Measurements from ENCODE around the gene CKS2. TPM values are rescaled to one million over a fixed set of nuclear protein-coding genes. Genes with fewer than 3 reads are reported as not detected.
A peak's percentile ranks its signal among the peaks of the same experiment; 100 is the strongest.

CKS2 gene
- total RNA-seq, 1 donor from 2014 or later: 69.9 TPM

DNA sequence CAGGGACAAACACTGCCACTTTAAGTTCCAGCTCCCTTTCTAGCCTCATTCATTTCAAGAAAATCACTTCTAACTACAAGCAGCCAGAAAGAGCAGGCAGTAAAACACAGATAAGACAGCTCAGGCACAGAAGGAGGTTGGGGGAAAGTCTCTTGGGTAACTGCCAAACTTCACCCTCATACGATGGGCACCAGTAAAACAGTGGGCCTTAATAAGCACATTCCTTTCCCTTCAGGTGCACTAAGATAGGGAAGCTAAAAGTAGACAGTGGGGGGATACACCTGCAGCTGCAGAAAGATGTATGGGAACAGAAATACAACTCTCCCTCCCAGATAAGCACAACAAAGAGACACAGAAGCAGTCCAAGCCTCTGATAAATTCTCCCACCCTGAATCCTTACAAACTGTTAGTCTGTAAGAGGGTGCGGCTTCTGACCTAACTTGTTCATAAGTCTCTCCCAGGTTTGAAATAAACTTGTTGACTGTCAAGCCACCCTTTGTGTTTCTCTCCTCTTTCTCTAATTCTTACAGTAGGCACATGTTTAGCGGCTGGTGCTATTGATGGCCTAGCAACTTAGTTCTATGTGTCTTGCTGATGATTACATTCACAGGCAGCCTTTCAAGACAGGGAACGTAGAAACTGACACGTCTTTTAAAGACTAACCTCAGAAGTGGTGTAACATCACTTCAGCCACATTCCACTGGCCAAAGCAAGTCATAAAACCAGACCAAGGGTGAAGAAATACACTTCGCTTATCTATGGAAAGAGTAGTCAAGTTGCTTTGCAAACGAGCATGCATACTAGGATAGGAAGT lies 6.8 kb upstream of the CKS2 start:
- no peak for DNase-seq (ENCODE audit: low read depth)
- Mint-ChIP-seq H3K4me1 (ENCODE audit: low read depth, unreplicated experiment) (peaks cover 11% of the 10 kb centered on the region), H3K27ac (ENCODE audit: unreplicated experiment) (peak overlapping the region; percentile 38), H3K9me3 (ENCODE audit: unreplicated experiment) (no peaks in the 10 kb centered on the region), H3K4me3 (ENCODE audit: unreplicated experiment) (peak overlapping the region; percentile 17), H3K27me3 (ENCODE audit: low read depth, unreplicated experiment) (no peaks in the 10 kb centered on the region), H3K36me3 (ENCODE audit: low read depth, unreplicated experiment) (no peaks in the 10 kb centered on the region)
- H3K4me2 ChIP-seq (ENCODE audit: low read length): no peak overlapping the region
- TF ChIP-seq CTCF (IDR thresholded peaks at IDR 0.05; ENCODE audit: insufficient read depth, low read depth, low read length): no peak
- TF ChIP-seq EZH2 (IDR thresholded peaks at IDR 0.05; ENCODE audit: insufficient read depth, low read length): no peak
- H3K79me2 ChIP-seq (ENCODE audit: insufficient read depth, low read length): no peaks in the 10 kb centered on the region
- H3K27me3 ChIP-seq (ENCODE audit: insufficient read depth, low read length): no peaks in the 10 kb centered on the region
- no peaks in the 10 kb centered on the region for H3K36me3 ChIP-seq (ENCODE audit: insufficient read depth, low read length)
- no peak overlapping the region for H3K27ac ChIP-seq (ENCODE audit: low read depth, low read length)
- H3K9ac ChIP-seq (ENCODE audit: low read length): no peak overlapping the region
- H4K20me1 ChIP-seq (ENCODE audit: insufficient read depth, low read length): no peaks in the 10 kb centered on the region
- no peak overlapping the region for H2AFZ ChIP-seq (ENCODE audit: low read depth, low read length)
- no peaks in the 10 kb centered on the region for H3K9me3 ChIP-seq (ENCODE audit: insufficient read depth, low read depth, low read length)
- no peak for FAIRE-seq
- H3K4me3 ChIP-seq (ENCODE audit: insufficient read depth, low read depth, low read length): no peak overlapping the region
- H3K4me1 ChIP-seq (ENCODE audit: insufficient read depth, low read length): no peaks in the 10 kb centered on the region

GRCh38 chr9:89304834-89305188 lies 6.2 kb upstream of the CKS2 start:
- Histone ChIP-seq H3K27ac (ENCODE audit: low read depth, low read length) (no peak overlapping the region), H3K79me2 (ENCODE audit: insufficient read depth, low read length) (peaks cover 2% of the 10 kb centered on the region), H3K9ac (ENCODE audit: low read length) (no peak overlapping the region), H3K4me3 (ENCODE audit: insufficient read depth, low read depth, low read length) (no peak overlapping the region), H3K9me3 (ENCODE audit: insufficient read depth, low read depth, low read length) (no peaks in the 10 kb centered on the region), H3K27me3 (ENCODE audit: insufficient read depth, low read length) (no peaks in the 10 kb centered on the region), H3K4me2 (ENCODE audit: low read length) (no peak overlapping the region), H2AFZ (ENCODE audit: low read depth, low read length) (no peak overlapping the region), H4K20me1 (ENCODE audit: insufficient read depth, low read length) (no peaks in the 10 kb centered on the region), H3K36me3 (ENCODE audit: insufficient read depth, low read length) (no peaks in the 10 kb centered on the region), H3K4me1 (ENCODE audit: insufficient read depth, low read length) (peaks cover 3% of the 10 kb centered on the region)
- Mint-ChIP-seq H3K4me3 (ENCODE audit: unreplicated experiment) (no peak overlapping the region), H3K27ac (ENCODE audit: unreplicated experiment) (no peak overlapping the region), H3K36me3 (ENCODE audit: low read depth, unreplicated experiment) (no peaks in the 10 kb centered on the region), H3K9me3 (ENCODE audit: unreplicated experiment) (no peaks in the 10 kb centered on the region), H3K4me1 (ENCODE audit: low read depth, unreplicated experiment) (peaks cover 12% of the 10 kb centered on the region), H3K27me3 (ENCODE audit: low read depth, unreplicated experiment) (no peaks in the 10 kb centered on the region)
- TF ChIP-seq CTCF (IDR thresholded peaks at IDR 0.05; ENCODE audit: insufficient read depth, low read depth, low read length) (no peak), EZH2 (IDR thresholded peaks at IDR 0.05; ENCODE audit: insufficient read depth, low read length) (no peak)
- DNase-seq (ENCODE audit: low read depth) (no peak), FAIRE-seq (no peak)

DNA sequence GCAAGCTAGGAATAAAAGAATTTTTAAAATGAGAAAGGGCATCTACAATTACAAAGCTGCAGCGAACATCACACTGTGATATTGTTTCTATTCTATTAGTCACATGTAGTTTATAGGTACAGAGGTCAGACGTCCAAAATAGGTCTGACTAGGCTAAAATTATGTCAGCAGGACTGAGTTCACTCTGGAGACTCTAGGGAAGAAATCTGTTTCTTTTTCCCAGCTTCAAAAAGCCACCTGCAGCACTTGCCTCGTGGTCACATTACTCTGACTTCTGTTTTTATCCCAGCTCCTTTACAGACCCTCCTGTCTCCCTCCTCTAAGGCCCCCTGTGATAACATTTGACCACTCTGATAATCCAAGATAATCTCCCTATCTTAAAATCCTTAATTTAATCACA lies 5.1 kb upstream of the CKS2 start:
- no peaks in the 10 kb centered on the region for H3K9me3 ChIP-seq (ENCODE audit: insufficient read depth, low read depth, low read length)
- Mint-ChIP-seq H3K9me3 (ENCODE audit: unreplicated experiment) (no peaks in the 10 kb centered on the region), H3K4me3 (ENCODE audit: unreplicated experiment) (no peak overlapping the region), H3K27me3 (ENCODE audit: low read depth, unreplicated experiment) (no peaks in the 10 kb centered on the region), H3K36me3 (ENCODE audit: low read depth, unreplicated experiment) (no peaks in the 10 kb centered on the region), H3K4me1 (ENCODE audit: low read depth, unreplicated experiment) (peaks cover 16% of the 10 kb centered on the region), H3K27ac (ENCODE audit: unreplicated experiment) (no peak overlapping the region)
- H3K79me2 ChIP-seq (ENCODE audit: insufficient read depth, low read length): peaks cover 7% of the 10 kb centered on the region
- no peak for TF ChIP-seq CTCF (IDR thresholded peaks at IDR 0.05; ENCODE audit: insufficient read depth, low read depth, low read length)
- TF ChIP-seq EZH2 (IDR thresholded peaks at IDR 0.05; ENCODE audit: insufficient read depth, low read length): no peak
- DNase-seq (ENCODE audit: low read depth) (no peak), FAIRE-seq (no peak)
- no peak overlapping the region for H3K4me2 ChIP-seq (ENCODE audit: low read length)
- H3K27me3 ChIP-seq (ENCODE audit: insufficient read depth, low read length): no peaks in the 10 kb centered on the region
- no peak overlapping the region for H3K9ac ChIP-seq (ENCODE audit: low read length)
- peaks cover 7% of the 10 kb centered on the region for H3K4me1 ChIP-seq (ENCODE audit: insufficient read depth, low read length)
- H3K27ac ChIP-seq (ENCODE audit: low read depth, low read length): no peak overlapping the region
- H2AFZ ChIP-seq (ENCODE audit: low read depth, low read length): no peak overlapping the region
- H4K20me1 ChIP-seq (ENCODE audit: insufficient read depth, low read length): no peaks in the 10 kb centered on the region
- H3K36me3 ChIP-seq (ENCODE audit: insufficient read depth, low read length): no peaks in the 10 kb centered on the region
- no peak overlapping the region for H3K4me3 ChIP-seq (ENCODE audit: insufficient read depth, low read depth, low read length)
